ENCODE measurements around the gene CDKN2AIP. TPM values are rescaled to one million over a fixed set of nuclear protein-coding genes. Genes with fewer than 3 reads are reported as not detected.

CDKN2AIP gene
- total RNA-seq, 4 donors from 2014 or later = 19.4 to 21.8 (median 20.5) TPM

DNA sequence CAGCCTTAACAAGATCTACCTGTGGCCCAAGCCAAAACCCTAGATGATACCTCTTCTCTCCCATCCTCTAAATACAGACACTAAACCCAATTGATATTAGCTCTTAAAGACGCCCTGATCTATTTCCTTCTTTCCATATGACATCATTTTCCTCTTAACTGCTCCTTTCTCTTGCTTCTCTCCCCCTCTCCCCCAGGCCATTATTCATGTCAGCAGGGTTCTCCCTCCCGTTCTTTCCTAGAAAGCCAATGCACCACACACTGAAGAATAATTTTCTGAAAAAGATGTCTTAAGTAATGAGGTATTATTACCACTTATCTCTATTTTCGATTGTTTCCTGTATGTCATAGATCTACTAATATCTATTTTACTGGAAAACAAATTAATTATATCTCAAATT is 50.7 kb downstream of the CDKN2AIP start:
- DNase-seq (ENCODE audit: extremely low spot score) = no peak
- H3K4me1 ChIP-seq = no peaks in the 10 kb centered on the region
- H3K27ac ChIP-seq (replicated peaks in 1 of 4) = no peak overlapping the region
- no peak overlapping the region for H3K4me3 ChIP-seq
- intact Hi-C loops (cut with DNase I) = no loop called here
- no peaks in the 10 kb centered on the region for H3K27me3 ChIP-seq
- peaks cover 0 to 7% (median 3%) of the 10 kb centered on the region in 4 donors for H3K36me3 ChIP-seq
- TF ChIP-seq EP300 (IDR thresholded peaks at IDR 0.05) = no peak
- no peak for TF ChIP-seq POLR2A (IDR thresholded peaks at IDR 0.05; ENCODE audit: low read depth)
- TF ChIP-seq POLR2AphosphoS5 (IDR thresholded peaks at IDR 0.05) = no peak
- TF ChIP-seq, protein P1, sequence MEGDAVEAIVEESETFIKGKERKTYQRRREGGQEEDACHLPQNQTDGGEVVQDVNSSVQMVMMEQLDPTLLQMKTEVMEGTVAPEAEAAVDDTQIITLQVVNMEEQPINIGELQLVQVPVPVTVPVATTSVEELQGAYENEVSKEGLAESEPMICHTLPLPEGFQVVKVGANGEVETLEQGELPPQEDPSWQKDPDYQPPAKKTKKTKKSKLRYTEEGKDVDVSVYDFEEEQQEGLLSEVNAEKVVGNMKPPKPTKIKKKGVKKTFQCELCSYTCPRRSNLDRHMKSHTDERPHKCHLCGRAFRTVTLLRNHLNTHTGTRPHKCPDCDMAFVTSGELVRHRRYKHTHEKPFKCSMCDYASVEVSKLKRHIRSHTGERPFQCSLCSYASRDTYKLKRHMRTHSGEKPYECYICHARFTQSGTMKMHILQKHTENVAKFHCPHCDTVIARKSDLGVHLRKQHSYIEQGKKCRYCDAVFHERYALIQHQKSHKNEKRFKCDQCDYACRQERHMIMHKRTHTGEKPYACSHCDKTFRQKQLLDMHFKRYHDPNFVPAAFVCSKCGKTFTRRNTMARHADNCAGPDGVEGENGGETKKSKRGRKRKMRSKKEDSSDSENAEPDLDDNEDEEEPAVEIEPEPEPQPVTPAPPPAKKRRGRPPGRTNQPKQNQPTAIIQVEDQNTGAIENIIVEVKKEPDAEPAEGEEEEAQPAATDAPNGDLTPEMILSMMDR (IDR thresholded peaks at IDR 0.05) = no peak
- 81% methylated on average over 3 of the region's 3 CpGs for WGBS
- H3K9me3 ChIP-seq = peaks cover 0 to 8% (median 0%) of the 10 kb centered on the region in 4 donors

Other genes with a start within 250 kb of the CDKN2AIP start
- gene CLDN22, start 124.4 kb upstream of the CDKN2AIP start, total RNA-seq = not detected
- not detected for gene CLDN24, start 122.2 kb upstream of the CDKN2AIP start, total RNA-seq
- 10 to 100 TPM; 26.2 to 42.8 (median 38.6) TPM for gene ING2, start 60.4 kb downstream of the CDKN2AIP start, total RNA-seq
- gene RWDD4, start 214.5 kb downstream of the CDKN2AIP start, total RNA-seq = 10 to 100 TPM; 30.5 to 40.3 (median 30.9) TPM
- gene TRAPPC11, start 214.7 kb downstream of the CDKN2AIP start, total RNA-seq = 10 to 100 TPM; 35.6 to 42.8 (median 39.7) TPM